ENCODE data around the gene TBX18. TPM values are rescaled to one million over a fixed set of nuclear protein-coding genes. Genes with fewer than 3 reads are reported as not detected.

Gene TBX18
- total and polyA plus RNA-seq, 2 of the 4 experiments (the other 2 are of a cell fraction), result 0.86 to 1.3 TPM

GRCh38 chr6:84804720-84805119 is 40.3 kb upstream of the TBX18 start:
- no peak for DNase-seq
- CTCF ChIA-PET, result no interaction called here
- H4K5ac ChIP-seq (ENCODE audit: low read depth, low read length), result no peak overlapping the region

More at GRCh38 chr6:84804720-84805119, 40.3 kb upstream of the TBX18 start:
- no peaks in the 10 kb centered on the region for H4K20me1 ChIP-seq (ENCODE audit: insufficient read depth, low read length)
- H4K8ac ChIP-seq (ENCODE audit: low read depth in 2 of 2, low read length in 2 of 2), result no peak overlapping the region
- no peak overlapping the region for H3K18ac ChIP-seq (ENCODE audit: low read depth, low read length)
- no peak overlapping the region for H3K23ac ChIP-seq (ENCODE audit: low read depth, low read length)
- no peak overlapping the region for H4K91ac ChIP-seq (ENCODE audit: insufficient read depth, low read depth, low read length)
- H3K79me1 ChIP-seq (ENCODE audit: low read depth in 1 of 2, low read length in 2 of 2), result no peaks in the 10 kb centered on the region
- ATAC-seq (ENCODE audit: low read depth), result no peak
- WGBS, 2 experiments (ENCODE audit: extremely low coverage in 2 of 2, insufficient read length in 1 of 2), result no CpG with 5 or more reads among the region's 3 CpGs
- H3K9me1 ChIP-seq (ENCODE audit: insufficient read depth, low read length), result no peaks in the 10 kb centered on the region
- no peak overlapping the region for H2AFZ ChIP-seq (replicated peaks; ENCODE audit: low read length, poor library complexity)
- intact Hi-C loops (cut with micrococcal nuclease) (no loop called here), dilution Hi-C loops (cut with HindIII; ENCODE audit: low sequenced_read_pairs, unreplicated experiment) (no loop called here), in situ Hi-C loops (cut with MboI; ENCODE audit: low sequenced_read_pairs) (no loop called here)
- no peak overlapping the region for H2AK9ac ChIP-seq (replicated peaks; ENCODE audit: low read depth, low read length, poor library complexity)
- no peak overlapping the region for H2BK20ac ChIP-seq (ENCODE audit: low read depth, low read length)
- no peaks in the 10 kb centered on the region for H3K4me1 ChIP-seq (ENCODE audit: control insufficient read depth, insufficient read depth, low read length)
- no peak overlapping the region for H3K4ac ChIP-seq (ENCODE audit: low read depth, low read length)
- no peak overlapping the region for H2BK120ac ChIP-seq (ENCODE audit: low read depth, low read length)
- H2BK5ac ChIP-seq (ENCODE audit: low read depth, low read length, poor library complexity, severe bottlenecking), result no peak overlapping the region
- H3K4me3 ChIP-seq (ENCODE audit: insufficient read depth, low read depth, low read length), result no peak overlapping the region
- no peak overlapping the region for H3K56ac ChIP-seq (ENCODE audit: extremely low read depth, insufficient read depth, low read length)
- no peaks in the 10 kb centered on the region for H3K36me3 ChIP-seq (ENCODE audit: control insufficient read depth, insufficient read depth, low read length)
- H2AK5ac ChIP-seq (ENCODE audit: low read depth, low read length), result no peak overlapping the region
- no TSS peak for BruUV-seq (replicated peaks)
- no peak overlapping the region for H3K27ac ChIP-seq (ENCODE audit: insufficient read depth, low read length)
- no peak overlapping the region for H2BK15ac ChIP-seq (ENCODE audit: low read depth, low read length)
- no peaks in the 10 kb centered on the region for H3K27me3 ChIP-seq (ENCODE audit: control insufficient read depth, insufficient read depth, low read length)
- no peak for TF ChIP-seq RCOR1 (IDR thresholded peaks at IDR 0.05; ENCODE audit: insufficient replicate concordance, low read length)
- no peak for TF ChIP-seq RFX5 (IDR thresholded peaks at IDR 0.05; ENCODE audit: low read depth, low read length)
- TF ChIP-seq, protein P1, sequence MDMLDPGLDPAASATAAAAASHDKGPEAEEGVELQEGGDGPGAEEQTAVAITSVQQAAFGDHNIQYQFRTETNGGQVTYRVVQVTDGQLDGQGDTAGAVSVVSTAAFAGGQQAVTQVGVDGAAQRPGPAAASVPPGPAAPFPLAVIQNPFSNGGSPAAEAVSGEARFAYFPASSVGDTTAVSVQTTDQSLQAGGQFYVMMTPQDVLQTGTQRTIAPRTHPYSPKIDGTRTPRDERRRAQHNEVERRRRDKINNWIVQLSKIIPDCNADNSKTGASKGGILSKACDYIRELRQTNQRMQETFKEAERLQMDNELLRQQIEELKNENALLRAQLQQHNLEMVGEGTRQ (IDR thresholded peaks at IDR 0.05; ENCODE audit: low read depth, low read length), result no peak
- no peak for TF ChIP-seq FOS (IDR thresholded peaks at IDR 0.05; ENCODE audit: low read depth, low read length)
- no peak for TF ChIP-seq MXI1 (IDR thresholded peaks at IDR 0.05; ENCODE audit: borderline replicate concordance, low read depth, low read length)
- TF ChIP-seq, protein P2, sequence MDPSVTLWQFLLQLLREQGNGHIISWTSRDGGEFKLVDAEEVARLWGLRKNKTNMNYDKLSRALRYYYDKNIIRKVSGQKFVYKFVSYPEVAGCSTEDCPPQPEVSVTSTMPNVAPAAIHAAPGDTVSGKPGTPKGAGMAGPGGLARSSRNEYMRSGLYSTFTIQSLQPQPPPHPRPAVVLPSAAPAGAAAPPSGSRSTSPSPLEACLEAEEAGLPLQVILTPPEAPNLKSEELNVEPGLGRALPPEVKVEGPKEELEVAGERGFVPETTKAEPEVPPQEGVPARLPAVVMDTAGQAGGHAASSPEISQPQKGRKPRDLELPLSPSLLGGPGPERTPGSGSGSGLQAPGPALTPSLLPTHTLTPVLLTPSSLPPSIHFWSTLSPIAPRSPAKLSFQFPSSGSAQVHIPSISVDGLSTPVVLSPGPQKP (IDR thresholded peaks at IDR 0.05; ENCODE audit: borderline replicate concordance, low read depth, low read length), result no peak
- TF ChIP-seq, protein P3, sequence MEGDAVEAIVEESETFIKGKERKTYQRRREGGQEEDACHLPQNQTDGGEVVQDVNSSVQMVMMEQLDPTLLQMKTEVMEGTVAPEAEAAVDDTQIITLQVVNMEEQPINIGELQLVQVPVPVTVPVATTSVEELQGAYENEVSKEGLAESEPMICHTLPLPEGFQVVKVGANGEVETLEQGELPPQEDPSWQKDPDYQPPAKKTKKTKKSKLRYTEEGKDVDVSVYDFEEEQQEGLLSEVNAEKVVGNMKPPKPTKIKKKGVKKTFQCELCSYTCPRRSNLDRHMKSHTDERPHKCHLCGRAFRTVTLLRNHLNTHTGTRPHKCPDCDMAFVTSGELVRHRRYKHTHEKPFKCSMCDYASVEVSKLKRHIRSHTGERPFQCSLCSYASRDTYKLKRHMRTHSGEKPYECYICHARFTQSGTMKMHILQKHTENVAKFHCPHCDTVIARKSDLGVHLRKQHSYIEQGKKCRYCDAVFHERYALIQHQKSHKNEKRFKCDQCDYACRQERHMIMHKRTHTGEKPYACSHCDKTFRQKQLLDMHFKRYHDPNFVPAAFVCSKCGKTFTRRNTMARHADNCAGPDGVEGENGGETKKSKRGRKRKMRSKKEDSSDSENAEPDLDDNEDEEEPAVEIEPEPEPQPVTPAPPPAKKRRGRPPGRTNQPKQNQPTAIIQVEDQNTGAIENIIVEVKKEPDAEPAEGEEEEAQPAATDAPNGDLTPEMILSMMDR (conservative IDR thresholded peaks at IDR 0.05; ENCODE audit: low read depth, low read length), result no peak
- no peak for TF ChIP-seq CHD1 (IDR thresholded peaks at IDR 0.05; ENCODE audit: low read depth, low read length)
- no peak for TF ChIP-seq MAFK (IDR thresholded peaks at IDR 0.05; ENCODE audit: low read depth, low read length)
- no peak for TF ChIP-seq CEBPB (IDR thresholded peaks at IDR 0.05; ENCODE audit: low read depth, low read length)
- TF ChIP-seq SMC3 (IDR thresholded peaks at IDR 0.05; ENCODE audit: low read depth, low read length), result no peak
- POLR2A ChIA-PET (ENCODE audit: unreplicated experiment), result no interaction called here
- H3K4me2 ChIP-seq (ENCODE audit: low read depth, low read length), result no peak overlapping the region
- H3K9ac ChIP-seq (ENCODE audit: low read depth, low read length), result no peak overlapping the region
- H3K9me3 ChIP-seq (ENCODE audit: control insufficient read depth, insufficient read depth, low read length), result no peaks in the 10 kb centered on the region
- no peak overlapping the region for H3K14ac ChIP-seq (replicated peaks; ENCODE audit: low read depth, low read length)
